Hepatocyte (in vitro differentiated cells): ENCODE data around the gene CA7.

Source experiments
- CTCF ChIP-seq: fragments of 200-600 bp; sonication (generic); IDR thresholded peaks from 2 replicates; pipeline ENCODE4 v1.5.1; 2016; ENCODE audit warnings: antibody characterized with exemption, mild to moderate bottlenecking; ENCODE audit not compliant: poor library complexity
- EZH2 ChIP-seq: fragments of 200-600 bp; sonication (generic); IDR thresholded peaks from 2 replicates; pipeline ENCODE4 v1.6.1; 2016; ENCODE audit warnings: antibody characterized with exemption, mild to moderate bottlenecking, borderline replicate concordance
- EZH2phosphoT487 ChIP-seq: fragments of 200-600 bp; sonication (generic); IDR thresholded peaks from one replicate; pipeline ENCODE4 v1.6.1; 2018; ENCODE audit warnings: antibody characterized with exemption, mild to moderate bottlenecking, low read depth, moderate library complexity; ENCODE audit not compliant: unreplicated experiment, severe bottlenecking

- no peak for TF ChIP-seq EZH2
- TF ChIP-seq CTCF: no peak
- TF ChIP-seq EZH2phosphoT487: no peak
These were observed 46.1 kb upstream of the CA7 start for GRCh38 chr16:66798161-66798560.
